Left cardiac atrium (tissue), 4 donors: ENCODE data around the gene NCDN. TPM values are rescaled to one million over a fixed set of nuclear protein-coding genes. Genes with fewer than 3 reads are reported as not detected.

Experiments used
- ATAC-seq, 2 donors: fragments of 200-7000 bp; cut with Tn5 transposase; one replicate each; pipeline ENCODE4 v1.9.1; 2020; ENCODE audit warnings: mild to moderate bottlenecking in 2 of 2, moderate library complexity in 2 of 2
- DNase-seq: peaks from one replicate; pipeline ENCODE4 v3.0.0-alpha.2; 2020
- intact Hi-C, 2 donors: fragments of 100-400 bp; cut with DNase I; formaldehyde crosslinking; loops; one replicate each; pipeline versions ENCODE4 v1.14.1 to v1.15.1; 2022 to 2023
- total RNA-seq, 2 donors: library from RNA; stranded (reverse); fragmentation: NEBNext Ultra II Directional; extraction: Animal tissue kit (Norgen Biotek cat#: 25700); gene quantifications; one replicate each; pipeline ENCODE4 v1.2.1, GENCODE V29; 2021
- donor health status: DM: no; HTN: yes; CAD: no.
- donor health status: DM: no; HTN: yes; CAD: no; lungs with severe emphysema.
- donor health status: DM: yes; HTN: yes; CAD: no.
- donor health status: Dilated cardiomyopathy.

The NCDN gene
- total RNA-seq, 2 donors from 2014 or later, result 23.4 TPM

DNA sequence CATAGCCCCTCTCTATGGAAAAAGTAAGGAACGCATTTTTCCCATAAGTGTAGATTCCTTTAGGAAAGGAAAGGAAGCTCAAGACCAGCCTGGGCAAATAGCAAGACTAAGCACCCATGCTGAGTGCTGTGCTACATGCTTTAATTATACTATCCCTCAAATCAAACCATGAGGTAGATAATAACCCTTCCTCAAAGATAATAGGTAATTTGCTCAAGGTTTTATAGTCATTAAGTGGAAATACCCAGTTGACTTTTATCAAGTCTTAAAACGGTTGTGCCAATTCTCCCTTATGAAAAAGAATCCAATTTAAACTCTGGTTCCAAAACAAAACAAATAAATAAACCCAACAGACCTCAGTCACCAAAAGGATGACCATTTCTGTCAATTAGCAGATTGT, 3.7 kb upstream of the NCDN start:
- DNase-seq (no peak), ATAC-seq (no peak)
- intact Hi-C loops, result no loop called here

DNA sequence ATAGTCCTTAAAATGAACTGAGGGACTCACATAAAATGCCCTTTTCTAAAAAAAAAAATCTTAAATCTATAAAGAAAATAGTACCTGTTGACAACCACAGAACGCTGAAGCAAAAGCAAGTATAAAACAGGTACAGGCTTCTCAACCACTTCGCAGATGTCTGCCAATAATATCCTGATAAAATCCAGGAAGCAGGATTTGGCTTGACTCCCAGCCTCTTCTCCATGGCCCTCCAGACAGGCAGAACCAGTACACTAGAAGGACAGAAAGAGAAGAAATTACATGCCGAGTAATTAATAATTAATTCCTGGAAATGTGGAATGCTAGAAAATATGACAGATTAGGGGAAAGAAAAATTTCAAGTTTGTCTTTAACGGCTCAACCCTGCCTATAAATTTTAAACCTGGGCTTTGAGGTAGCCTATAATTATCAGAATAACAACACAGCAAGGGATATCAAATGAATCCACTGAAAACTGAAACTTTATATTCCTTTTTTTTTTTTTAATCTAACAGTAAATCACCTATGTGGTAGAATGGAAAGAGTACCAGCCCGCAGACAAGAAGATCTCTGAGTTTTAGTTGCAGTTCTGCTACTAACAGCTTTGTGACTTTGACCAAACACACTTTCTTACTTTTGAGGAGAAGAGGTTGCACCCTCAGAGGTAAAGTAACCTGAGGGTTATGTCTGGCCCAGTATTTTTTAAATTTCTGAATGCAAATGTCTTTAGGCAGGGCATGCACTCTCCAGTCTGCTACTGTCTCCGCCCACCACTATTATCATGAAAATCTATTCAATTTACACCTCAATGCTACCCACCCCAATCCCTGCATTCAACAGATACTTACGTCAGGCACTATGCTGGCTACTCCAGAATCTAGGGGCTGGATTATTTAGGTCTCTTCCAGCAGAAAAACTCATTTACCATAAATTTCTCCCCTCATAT, 3.1 kb upstream of the NCDN start:
- no peak for DNase-seq
- intact Hi-C loops, result no loop called here

DNA sequence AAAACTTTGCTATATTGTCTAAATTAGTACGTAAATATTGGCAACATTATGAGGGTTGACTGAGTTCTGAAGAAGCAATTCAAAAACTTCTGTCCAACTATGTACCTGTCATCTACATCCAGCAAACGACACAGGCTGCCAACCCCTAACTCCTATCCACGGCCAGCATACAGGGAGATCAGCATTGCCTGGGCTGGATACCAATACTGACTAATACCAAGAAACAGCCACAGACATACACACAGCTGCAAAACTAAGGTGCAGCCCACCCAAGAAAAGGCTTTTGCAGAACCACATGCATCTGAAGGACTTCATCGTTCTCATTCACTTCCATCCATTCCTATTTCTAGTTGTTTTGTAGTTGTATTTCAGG, 2.4 kb upstream of the NCDN start:
- DNase-seq (no peak), ATAC-seq (no peak)
- intact Hi-C loops, result no loop called here

More for the DNA sequence above, 3.1 kb upstream of the NCDN start:
- ATAC-seq, result no peak

- ATAC-seq, result no peak
Measured at GRCh38 chr1:35555601-35556477, 1.8 kb upstream of the NCDN start.

GRCh38 chr1:35556484-35557117, 998 bp upstream of the NCDN start:
- intact Hi-C loops, result no loop called here
- DNase-seq (no peak), ATAC-seq (no peak)

More at GRCh38 chr1:35555601-35556477, 1.8 kb upstream of the NCDN start:
- intact Hi-C loops, result no loop called here
- DNase-seq, result no peak

- peak; percentile 91 for DNase-seq
- peak; percentile 88 to 92 for ATAC-seq
- intact Hi-C loops, result no loop called here
Measured at GRCh38 chr1:35557118-35557610, 435 bp upstream of the NCDN start, which contains the start of gene KIAA0319L. TSS of gene KIAA0319L (minus strand) at chr1:35557403. CDS start at chr1:35554491, 2,912 bp downstream.

- ATAC-seq (peak in 1 of 2 donors; percentile 4), DNase-seq (no peak)
- intact Hi-C loops, result no loop called here
Measured at GRCh38 chr1:35558374-35559316, 1.0 kb downstream of the NCDN start.

- DNase-seq (no peak), ATAC-seq (no peak)
- intact Hi-C loops, result no loop called here
Measured at GRCh38 chr1:35559317-35559944, 1.8 kb downstream of the NCDN start.

DNA sequence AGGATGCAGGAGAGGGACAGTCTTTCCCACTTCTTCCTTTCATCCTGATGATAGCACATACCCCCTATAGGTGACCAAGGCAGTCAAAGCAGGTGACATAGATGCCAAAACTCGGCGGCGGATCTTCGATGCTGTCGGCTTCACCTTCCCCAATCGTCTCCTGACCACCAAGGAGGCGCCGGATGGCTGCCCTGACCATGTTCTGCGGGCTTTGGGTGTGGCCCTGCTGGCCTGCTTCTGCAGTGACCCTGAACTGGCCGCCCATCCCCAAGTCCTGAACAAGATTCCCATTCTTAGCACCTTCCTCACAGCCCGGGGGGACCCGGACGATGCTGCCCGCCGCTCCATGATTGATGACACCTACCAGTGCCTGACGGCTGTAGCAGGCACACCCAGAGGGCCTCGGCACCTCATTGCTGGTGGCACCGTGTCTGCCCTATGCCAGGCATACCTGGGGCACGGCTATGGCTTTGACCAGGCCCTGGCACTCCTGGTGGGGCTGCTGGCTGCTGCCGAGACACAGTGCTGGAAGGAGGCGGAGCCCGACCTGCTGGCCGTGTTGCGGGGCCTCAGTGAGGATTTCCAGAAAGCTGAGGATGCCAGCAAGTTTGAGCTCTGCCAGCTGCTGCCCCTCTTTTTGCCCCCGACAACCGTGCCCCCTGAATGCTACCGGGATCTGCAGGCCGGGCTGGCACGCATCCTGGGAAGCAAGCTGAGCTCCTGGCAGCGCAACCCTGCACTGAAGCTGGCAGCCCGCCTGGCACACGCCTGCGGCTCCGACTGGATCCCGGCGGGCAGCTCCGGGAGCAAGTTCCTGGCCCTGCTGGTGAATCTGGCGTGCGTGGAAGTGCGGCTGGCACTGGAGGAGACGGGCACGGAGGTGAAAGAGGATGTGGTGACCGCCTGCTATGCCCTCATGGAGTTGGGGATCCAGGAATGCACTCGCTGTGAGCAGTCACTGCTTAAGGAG, 2.9 kb downstream of the NCDN start:
- DNase-seq, result peak; percentile 71
- intact Hi-C loops, result loop anchor here (5.0 kb wide), 1 partner anchor 108 kb away; no protein-coding TSS in a partner anchor
- ATAC-seq, result peak; percentile 3 to 24

DNA sequence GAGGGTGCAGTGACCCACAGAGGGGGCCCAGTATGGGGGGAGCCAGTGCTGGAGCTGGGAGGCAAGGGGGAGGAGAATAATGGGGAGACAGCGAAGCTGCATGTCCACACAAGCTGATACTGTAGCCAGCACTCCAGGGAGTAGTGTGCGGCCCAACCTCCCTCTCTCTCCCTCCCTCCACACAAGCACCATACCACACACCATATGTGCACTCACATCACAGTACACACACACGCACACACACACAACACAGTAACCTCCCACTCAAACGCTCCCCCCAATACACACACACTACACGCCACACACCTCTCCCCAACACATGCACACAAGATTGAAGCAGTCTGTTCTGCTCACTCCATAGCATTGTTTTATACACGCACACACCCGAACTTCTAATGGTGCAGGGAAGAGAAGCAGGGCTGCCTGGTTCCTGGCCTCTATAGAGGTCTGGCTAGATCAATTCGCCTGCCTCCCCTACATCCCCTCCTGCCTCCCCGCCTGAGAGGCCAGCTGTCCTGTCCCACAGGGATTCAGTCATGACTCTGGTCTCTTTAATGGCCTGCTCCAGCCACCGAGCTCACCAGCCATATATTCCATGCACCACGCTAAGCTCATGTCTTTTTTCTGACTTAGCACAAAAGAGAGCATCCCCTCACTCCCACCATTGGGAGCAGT, 3.8 kb downstream of the NCDN start:
- ATAC-seq (no peak), DNase-seq (no peak)
- intact Hi-C loops, result loop anchor here (5.0 kb wide), 1 partner anchor 109 kb away; no protein-coding TSS in a partner anchor

GRCh38 chr1:35561972-35562680, 4.5 kb downstream of the NCDN start:
- intact Hi-C loops, result loop anchor here (5.0 kb wide), 1 partner anchor 110 kb away; no protein-coding TSS in a partner anchor
- no peak for DNase-seq
- ATAC-seq, result no peak

- ATAC-seq, result no peak
- no peak for DNase-seq
- intact Hi-C loops, result loop anchor here (5.0 kb wide), 1 partner anchor 111 kb away; no protein-coding TSS in a partner anchor
Measured at GRCh38 chr1:35563166-35563565, 5.6 kb downstream of the NCDN start.

DNA sequence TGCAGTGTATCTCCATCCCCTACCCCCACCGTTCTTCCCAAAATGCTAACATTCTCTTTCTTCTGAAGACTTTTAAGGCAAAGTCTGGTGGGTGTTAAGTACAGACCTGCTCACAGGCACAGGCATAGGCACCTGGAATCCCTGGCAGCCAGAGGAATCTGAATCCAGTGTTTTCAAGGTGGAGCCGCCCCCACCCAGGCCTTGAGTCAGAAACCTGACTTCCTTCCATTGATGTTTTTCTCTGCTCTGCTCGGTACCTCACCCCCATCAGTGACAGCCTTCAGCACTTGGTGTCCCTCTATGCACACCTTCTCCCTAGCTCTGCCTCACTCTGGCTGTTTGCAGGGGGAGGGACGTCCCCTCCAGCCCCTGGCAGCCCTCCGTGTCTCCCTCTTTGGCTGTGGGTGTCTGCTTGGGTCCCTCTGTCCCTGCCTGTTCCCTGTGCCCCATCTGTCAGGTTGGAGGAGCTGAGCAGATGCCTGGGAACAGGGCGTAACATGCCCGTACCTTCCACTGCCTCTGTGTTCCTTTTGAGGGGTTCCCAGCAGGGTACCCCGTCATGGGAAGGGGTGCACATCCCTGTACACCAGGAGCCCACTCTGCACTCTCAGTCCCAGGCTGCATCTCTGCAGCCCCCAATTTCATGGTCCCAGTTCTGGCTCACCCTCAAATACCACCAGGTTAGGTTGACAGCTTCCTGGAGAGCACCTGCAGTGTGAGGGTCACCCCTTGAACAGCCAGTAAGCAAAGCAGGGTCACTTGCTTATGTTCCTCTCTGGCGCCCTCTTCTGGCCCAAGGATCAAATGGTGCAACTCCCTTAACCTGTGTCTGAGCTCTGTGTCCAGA, 6.7 kb downstream of the NCDN start:
- DNase-seq (peak; percentile 86), ATAC-seq (peak; percentile 37 to 53)
- intact Hi-C loops, result loop anchor here (5.0 kb wide), 1 partner anchor 112 kb away; no protein-coding TSS in a partner anchor
